ENCODE results near the gene APOE.

The APOE gene

DNA sequence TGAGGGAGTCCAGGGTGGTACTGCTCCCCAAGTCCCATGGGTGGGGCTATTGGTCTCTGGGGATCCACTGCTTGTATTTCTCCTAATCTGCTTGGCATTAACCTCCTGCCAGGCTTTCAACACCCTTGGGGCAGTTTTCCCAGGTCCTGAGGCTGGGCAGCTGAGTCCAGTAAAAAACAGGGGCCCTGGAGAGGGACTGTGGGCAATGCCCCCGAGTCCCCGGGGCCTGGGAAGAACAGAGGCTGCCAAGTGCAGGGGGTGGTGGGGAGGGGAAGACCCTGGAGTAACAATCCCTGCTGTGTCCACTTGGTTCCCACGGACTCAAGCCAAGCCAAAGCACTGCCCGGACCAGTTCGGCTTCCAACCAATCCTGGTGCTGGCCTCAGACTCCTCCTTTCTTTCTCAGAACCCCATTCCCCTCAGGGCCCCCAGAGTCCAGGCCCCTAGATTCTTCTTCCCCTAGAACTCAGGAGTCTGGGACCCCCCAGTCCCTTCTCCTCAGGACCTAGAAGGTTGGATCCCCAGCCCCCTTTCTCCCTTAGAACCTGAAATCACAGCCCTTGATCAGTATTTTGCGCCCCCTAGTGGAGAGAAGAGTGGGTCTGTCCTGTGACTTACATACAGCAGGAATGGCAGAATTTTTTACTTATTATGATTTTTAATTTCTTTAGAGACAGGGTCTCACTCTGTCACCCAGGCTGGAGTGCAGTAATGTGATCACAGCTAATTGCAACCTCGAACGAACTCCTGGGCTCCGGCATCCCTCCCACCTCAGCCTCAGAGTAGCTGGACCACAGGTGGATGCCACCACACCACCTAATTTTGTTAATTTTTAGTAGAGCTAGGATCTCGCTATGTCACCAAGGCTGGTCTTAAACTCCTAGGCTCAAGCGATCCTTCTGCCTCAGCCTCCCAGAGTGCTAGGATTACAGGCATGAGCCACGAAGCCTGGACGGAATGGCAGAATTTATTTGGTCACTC lies 45.9 kb downstream of the APOE start:
- peak in 1 of 2 donors; percentile 4 for DNase-seq (ENCODE audit: low read depth in 2 of 2)

DNA sequence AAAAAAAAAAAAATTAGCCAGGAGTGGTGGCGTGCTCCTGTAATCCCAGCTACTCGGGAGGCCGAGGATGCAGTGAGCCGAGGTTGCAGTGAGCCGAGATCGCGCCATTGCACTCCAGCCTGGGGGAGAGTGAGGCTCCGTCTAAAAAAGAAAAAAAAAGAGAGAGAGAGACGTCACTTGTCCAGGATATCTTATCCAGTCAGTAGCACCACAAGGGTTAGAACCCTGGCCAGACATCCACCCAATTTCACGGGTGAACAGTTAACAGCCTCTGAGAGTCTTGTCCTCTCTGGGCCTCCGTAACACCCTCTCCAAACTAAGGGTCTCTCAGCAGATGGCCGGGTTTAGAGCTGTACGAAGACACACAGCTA lies 48.7 kb downstream of the APOE start:
- DNase-seq (ENCODE audit: low read depth in 2 of 2) = no peak

DNA sequence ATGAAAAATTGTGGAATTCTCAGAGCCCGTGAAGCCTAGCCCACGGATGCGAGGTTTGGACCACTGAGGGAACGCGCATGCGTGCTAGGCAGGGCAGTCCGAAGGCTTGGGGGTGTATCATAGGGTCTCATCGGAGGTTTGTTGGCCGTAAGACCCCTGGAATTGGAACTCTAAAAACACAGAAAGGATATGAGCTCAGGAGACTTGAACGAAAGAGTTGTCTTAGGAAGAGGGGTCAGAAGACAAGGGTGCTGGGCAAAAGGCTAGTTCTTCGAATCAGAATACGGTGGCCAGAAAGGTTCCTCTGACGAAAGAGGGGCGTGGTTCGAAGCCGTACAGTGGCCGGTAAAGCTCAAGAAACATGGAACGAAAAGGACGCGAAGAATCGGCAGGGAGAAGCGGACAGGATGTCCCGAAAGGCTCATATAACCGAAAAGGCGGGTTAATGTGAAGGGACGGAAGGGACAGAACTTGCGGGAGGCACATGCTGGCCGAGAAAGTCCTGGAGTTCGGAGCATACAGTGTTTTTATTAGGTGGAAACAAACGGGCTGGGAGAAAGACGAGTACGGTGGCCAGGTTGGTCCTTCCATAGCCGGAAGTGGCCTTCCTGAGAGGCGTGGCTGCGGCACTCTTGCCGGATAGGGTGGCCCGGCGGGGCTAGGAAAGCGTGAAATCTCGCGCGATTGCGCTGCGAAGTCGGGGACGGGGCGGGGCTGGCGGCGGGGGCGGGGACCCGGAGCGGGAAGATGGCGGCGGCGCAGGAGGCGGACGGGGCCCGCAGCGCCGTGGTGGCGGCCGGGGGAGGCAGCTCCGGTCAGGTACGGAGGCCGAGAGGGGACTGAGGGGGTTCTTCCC lies 49.3 kb downstream of the APOE start, which contains the start of gene CLPTM1:
Gene CLPTM1, plus strand, starts transcription at position 732 of the 856 bp plus-strand sequence. Its CDS starts 16 bp downstream, at position 748.
- DNase-seq (ENCODE audit: low read depth in 2 of 2) = peak; percentile 94 to 95

DNA sequence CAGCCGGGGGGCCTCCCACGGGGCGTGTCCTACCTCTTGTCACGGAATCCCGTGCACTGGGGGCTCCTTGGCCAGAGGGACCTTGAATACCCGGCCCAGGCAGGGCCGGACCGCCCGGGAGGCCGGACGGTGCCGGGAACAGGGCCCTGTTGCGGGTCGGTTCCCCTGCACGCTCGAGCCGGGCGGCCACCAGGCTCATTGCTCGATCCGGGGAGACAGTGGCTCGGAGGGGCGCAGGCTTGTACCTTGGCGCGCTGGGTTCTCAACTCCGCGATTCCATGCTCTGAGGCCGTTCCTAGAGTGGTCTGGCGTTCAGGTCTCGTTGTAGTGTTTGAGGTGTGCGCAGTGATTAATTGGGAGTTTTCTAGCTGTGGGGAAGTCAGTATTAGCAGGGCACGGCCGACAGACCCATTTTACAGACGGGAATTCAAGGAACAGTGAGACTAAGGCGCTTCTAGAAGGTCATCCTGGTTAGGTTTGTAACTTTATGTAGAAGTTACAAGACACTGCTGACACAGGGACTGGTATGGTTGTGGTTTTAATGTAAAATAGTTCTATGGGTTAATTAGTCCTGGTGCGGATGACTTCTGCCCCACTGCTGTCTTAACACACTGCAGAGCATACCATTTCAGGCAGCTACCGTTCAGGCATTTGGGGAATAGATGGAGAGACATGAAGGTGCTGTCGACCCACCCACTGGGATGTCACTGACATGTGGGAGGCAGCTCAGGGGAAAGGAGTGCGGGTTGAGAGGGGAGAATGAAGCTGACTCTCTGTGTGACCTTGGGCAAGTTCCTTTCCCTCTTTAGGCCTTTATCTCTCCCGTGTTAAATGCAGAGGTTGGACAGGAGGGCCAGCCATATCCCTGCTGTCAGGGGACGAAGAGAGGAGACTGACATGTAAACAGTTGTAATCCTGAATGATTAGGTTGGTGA lies 50.2 kb downstream of the APOE start:
- DNase-seq (ENCODE audit: low read depth in 2 of 2) = no peak

DNA sequence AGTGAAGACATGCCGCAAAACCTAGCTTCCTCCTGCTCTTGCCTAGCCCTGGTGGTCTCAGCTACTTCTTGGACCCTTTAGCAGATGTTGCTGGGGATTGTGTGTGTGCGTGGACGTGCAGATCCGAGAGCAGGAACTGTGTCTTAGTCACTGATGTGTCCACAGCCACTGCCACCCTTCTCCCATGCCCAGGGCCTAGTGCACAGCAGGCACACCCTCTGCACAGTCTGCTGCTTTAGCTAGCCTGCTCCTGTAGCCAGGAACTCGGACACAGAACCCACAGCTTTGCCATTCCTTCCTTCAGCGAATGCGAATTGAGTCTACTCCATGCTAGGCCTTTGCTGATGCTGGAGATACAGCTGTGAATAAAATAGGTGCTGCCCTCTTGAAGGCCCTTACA lies 51.9 kb downstream of the APOE start:
- DNase-seq (ENCODE audit: low read depth in 2 of 2) = no peak

DNA sequence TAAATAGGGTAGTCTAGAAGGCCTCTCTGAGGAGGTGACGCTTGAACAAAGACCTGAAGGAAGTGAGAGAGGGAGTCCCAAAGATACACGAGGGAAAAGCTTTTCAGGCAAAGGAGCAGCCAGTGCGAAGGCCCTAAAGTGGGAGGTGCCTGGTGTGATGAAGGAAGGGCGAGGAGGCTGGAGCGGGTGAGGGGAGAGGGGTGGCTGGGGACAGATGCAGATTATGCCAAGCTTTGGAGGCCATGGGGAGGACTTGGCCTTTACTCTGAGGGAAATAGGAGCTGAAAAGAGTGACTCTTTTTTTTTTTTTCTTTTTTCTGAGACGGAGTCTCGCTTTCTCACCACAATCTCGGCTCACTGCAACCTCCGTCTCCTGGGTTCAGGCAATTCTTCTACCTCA lies 52.5 kb downstream of the APOE start:
- no peak for DNase-seq (ENCODE audit: low read depth in 2 of 2)

All from stimulated activated CD8-positive, alpha-beta memory T cell treated with anti-CD3 and anti-CD28 coated beads, Interleukin-15, amount 100 ng/mL, for 48 hours (primary cell).